ENCODE measurements around the gene ALAS1.
A peak's percentile ranks its signal among the peaks of the same experiment; 100 is the strongest.

Gene ALAS1

DNA sequence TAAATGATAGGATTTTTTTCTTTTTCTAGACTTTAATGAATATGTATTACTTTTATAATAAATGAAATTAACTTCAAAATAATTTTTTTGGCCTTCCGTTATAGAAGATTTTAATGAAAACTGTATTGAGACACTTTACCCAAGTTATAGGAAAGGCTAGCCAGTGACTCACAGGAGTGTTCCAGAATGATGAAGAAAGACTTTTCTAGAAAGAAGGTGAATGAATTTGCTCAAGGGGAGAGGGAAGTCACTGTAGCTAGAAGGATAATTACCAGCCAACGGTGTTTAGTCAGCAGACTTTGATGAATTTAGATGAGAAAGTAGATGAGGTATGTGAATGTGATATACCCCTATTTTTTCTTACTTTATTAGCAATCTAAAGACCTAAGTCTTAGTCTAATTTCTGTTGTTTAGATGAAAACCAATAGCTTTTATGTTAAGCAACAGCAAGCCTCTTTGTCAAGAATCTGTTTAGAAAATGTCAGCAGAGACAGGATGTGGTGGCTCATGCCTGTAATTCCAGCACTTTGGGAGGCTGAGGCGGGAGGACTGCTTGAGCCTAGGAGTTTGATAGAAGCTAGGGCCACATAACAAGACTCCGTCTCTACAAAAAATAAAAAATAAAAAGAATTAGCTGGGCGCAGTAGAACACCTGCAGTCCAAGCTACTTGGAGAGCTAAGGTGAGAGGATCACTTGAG, 3.2 kb downstream of the ALAS1 start:
- DNase-seq = no peak

GRCh38 chr3:52202384-52203077, 4.6 kb downstream of the ALAS1 start:
- no peak for DNase-seq

GRCh38 chr3:52203701-52204100, 5.7 kb downstream of the ALAS1 start:
- DNase-seq = no peak

GRCh38 chr3:52204337-52205073, 6.5 kb downstream of the ALAS1 start:
- no peak for DNase-seq

- no peak for DNase-seq
Observed at GRCh38 chr3:52205727-52206372, 7.9 kb downstream of the ALAS1 start.

- no peak for DNase-seq
Observed at GRCh38 chr3:52208556-52208955, 10.6 kb downstream of the ALAS1 start.

- DNase-seq = no peak
Observed at GRCh38 chr3:52210037-52210436, 12.1 kb downstream of the ALAS1 start.

DNA sequence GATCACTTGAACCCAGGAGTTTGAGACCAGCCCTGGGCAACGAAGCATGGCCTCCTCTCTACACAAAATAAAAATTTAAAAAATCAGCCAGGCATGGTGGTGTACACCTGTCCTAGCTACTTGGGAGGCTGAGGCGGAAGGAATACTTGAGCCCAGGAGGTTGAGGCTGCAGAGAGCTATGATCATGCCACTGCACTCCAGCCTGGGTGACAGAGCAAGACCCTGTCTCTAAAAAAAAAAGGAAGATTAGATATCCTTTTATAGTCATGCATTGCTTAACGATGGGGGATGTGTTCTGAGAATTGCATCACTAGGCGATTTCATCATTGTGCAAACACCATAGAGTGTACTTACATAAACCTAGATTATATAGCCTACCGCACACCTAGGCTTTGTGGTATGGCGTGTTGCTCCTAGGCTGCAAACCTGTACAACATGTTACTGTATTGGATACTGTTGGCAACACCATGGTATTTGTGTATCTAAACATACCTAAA, 12.6 kb downstream of the ALAS1 start:
- no peak for DNase-seq

DNA sequence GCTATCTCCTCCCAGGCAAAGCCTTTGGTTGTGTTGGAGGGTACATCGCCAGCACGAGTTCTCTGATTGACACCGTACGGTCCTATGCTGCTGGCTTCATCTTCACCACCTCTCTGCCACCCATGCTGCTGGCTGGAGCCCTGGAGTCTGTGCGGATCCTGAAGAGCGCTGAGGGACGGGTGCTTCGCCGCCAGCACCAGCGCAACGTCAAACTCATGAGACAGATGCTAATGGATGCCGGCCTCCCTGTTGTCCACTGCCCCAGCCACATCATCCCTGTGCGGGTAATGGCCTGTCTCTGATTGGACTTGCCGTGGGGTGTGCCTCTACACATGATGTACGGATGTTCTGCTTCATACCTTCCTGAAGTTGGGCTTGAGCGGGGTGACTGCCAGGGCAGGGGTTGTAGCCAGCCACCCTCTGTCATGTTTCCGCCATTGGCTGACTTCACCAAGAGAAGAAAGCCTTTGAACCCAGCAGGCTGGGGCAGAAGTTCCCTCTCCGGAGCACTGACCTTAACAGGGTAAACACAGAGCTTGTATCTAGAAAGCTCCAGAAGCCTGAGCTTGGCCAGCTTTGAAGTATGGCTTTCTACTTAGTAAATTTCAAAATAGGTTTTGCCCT, 13.4 kb downstream of the ALAS1 start:
- DNase-seq = no peak

DNA sequence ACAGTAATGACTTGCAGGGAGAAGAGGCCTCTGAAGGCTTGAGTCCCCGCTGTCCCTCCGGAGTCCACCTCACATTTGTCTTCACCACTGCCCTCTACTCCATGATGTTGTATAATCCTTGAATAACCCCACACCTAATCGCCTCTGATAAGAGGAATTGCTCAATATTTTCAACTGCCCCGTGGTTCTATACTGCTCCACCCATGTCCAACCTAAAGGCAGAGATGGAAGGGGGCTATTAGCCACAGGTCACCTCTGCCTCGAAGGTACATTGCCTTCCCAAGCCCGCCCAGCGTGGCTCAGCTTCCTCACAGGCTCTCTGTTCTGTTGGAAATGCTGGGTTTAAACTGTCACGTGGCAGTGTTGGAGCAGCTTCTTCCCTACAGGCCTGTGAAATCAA, 15.0 kb downstream of the ALAS1 start:
- DNase-seq = no peak

DNA sequence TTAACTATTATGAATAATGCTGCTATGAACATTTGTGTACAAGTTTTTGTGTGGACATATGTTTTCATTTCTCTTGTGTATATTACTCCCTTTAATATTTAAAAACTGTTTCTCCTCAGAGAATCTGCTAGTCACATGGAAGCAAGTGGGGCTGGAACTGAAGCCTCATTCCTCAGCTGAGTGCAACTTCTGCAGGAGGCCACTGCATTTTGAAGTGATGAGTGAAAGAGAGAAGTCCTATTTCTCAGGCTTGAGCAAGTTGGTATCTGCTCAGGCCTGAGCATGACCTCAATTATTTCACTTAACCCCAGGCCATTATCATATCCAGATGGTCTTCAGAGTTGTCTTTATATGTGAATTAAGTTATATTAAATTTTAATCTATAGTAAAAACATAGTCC, 15.9 kb downstream of the ALAS1 start:
- DNase-seq = no peak

DNA sequence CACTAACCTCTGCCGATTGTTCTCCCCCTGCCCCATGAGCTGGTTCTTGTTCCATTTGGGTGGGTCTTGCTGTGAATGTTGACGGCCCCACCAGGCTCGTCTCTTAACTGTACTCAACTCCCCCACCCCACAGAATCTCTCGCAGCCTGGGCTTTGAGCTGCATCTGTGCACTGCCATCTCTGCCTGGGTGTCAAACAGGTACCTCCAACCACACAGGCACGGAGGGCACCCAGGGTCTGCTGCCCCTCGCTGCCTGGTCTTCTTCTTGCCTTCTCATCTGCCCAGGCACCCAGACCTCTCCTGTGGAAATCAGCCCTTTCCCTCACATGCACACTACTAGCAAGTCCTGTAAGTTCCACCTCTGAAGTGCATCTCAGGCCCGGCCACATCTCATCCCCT, 17.4 kb downstream of the ALAS1 start:
- no peak for DNase-seq

- DNase-seq = peak in 4 of 5 experiments; percentile 30 to 58 (median 49)
Observed at GRCh38 chr3:52216585-52217408, 18.8 kb downstream of the ALAS1 start.

DNA sequence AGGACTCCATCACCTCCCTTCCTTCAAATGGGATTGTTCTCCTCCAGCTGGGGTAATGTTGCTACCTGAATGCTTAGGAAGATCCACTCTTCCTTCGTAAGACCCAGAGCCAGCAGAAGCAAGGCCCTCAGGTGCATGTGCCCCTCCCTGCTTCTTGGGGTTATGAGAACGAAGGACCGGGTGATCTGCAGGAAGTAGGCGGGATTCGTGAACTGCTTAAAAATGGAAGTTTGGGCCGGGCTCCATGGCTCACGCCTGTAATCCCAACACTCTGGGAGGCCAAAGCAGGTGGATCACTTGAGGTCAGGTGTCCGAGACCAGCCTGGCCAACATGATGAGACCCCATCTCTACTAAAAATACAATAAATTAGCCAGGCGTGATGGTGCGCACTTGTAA, 19.4 kb downstream of the ALAS1 start:
- DNase-seq = peak in 1 of 5 experiments; percentile 30

GRCh38 chr3:52218026-52218425, 20.1 kb downstream of the ALAS1 start:
- no peak for DNase-seq

GRCh38 chr3:52218454-52218853, 20.5 kb downstream of the ALAS1 start:
- peak in 1 of 5 experiments; percentile 79 for DNase-seq

GRCh38 chr3:52218937-52219650, 21.1 kb downstream of the ALAS1 start:
- DNase-seq = no peak

- peak; percentile 66 to 84 (median 79) for DNase-seq
Observed at GRCh38 chr3:52220380-52221026, 22.5 kb downstream of the ALAS1 start.

GRCh38 chr3:52221141-52221562, 23.2 kb downstream of the ALAS1 start:
- no peak for DNase-seq
